Measurements from ENCODE around the gene NTF4. TPM values are rescaled to one million over a fixed set of nuclear protein-coding genes. Genes with fewer than 3 reads are reported as not detected.
A peak's percentile ranks its signal among the peaks of the same experiment; 100 is the strongest.

NTF4 gene
- total and polyA plus RNA-seq, 2 of the 13 experiments (the other 11 are each of a cell fraction or from before 2014, with no cell fraction given) = not detected

GRCh38 chr19:49014123-49014869, 50.3 kb downstream of the NTF4 start:
- Histone ChIP-seq H3K4me3 (replicated peaks in 1 of 3; ENCODE audit: insufficient read depth in 1 of 3, low read depth in 2 of 3, low read length in 3 of 3) (no peak overlapping the region), H3K27me3 (ENCODE audit: control insufficient read depth in 1 of 2, insufficient read depth in 2 of 2, low read length in 2 of 2) (peaks cover 0 to 3% of the 10 kb centered on the region in 2 experiments; a peak in 1 of 5 replicates), H3K4me2 (ENCODE audit: low read depth, low read length) (no peak overlapping the region), H4K20me1 (ENCODE audit: insufficient read depth, low read length) (no peaks in the 10 kb centered on the region), H3K36me3 (replicated peaks in 1 of 2; ENCODE audit: control insufficient read depth in 1 of 2, insufficient read depth in 2 of 2, low read length in 2 of 2) (peaks cover 9 to 50% of the 10 kb centered on the region in 2 experiments; a peak in 4 of 5 replicates), H3K9me3 (ENCODE audit: low read length) (no peaks in the 10 kb centered on the region), H3K9ac (ENCODE audit: insufficient read depth, low read depth, low read length) (no peak overlapping the region), H2AFZ (ENCODE audit: low read length) (no peak overlapping the region), H3K4me1 (ENCODE audit: insufficient read depth, low read length) (peaks cover 16% of the 10 kb centered on the region), H3K79me2 (ENCODE audit: insufficient read depth, low read length) (no peaks in the 10 kb centered on the region), H3K27ac (ENCODE audit: extremely low read length, insufficient read depth, low read length) (no peak overlapping the region)
- DNase-seq (ENCODE audit: low spot score) = no peak
- intact Hi-C loops (cut with micrococcal nuclease; ENCODE audit: unreplicated experiment) = no loop called here
- ATAC-seq = no peak
- ChIA-PET CTCF (ENCODE audit: low intra/inter-chr PET ratio, low total read pairs) (no interaction called here), POLR2A (no interaction called here)
- no peak for FAIRE-seq
- WGBS (ENCODE audit: low lambda C conversion rate) = 98% methylated on average over 29 of the region's 32 CpGs
- BruUV-seq (replicated peaks) = no TSS peak
- 0 out of 2 replicates have a peak, but pooled peaks have one; percentile 14 for TF ChIP-seq POLR2G (IDR thresholded peaks at IDR 0.05; ENCODE audit: low read depth, low read length)
- TF ChIP-seq AGO2 (optimal IDR thresholded peaks at IDR 0.05; ENCODE audit: low read depth, low read length) = peak; percentile 53
- no peak for TF ChIP-seq YY1 (IDR thresholded peaks at IDR 0.05; ENCODE audit: insufficient read depth, insufficient replicate concordance, low read depth, low read length)
- peak; percentile 50; the same call in 1 of the 2 replicates for TF ChIP-seq CREB1 (IDR thresholded peaks at IDR 0.05)
- TF ChIP-seq CREB1 (CRISPR knock-in tag; IDR thresholded peaks at IDR 0.05) = no peak
- peak; percentile 62; the same call in 1 of the 2 replicates for TF ChIP-seq ATF7 (IDR thresholded peaks at IDR 0.05)
- no peak for TF ChIP-seq ATF7 (CRISPR knock-in tag; IDR thresholded peaks at IDR 0.05)
- in situ Hi-C loops (cut with HindIII; ENCODE audit: extremely low pct_ligation_motif_present, low pct_unique_long_range_greater_than_20kb) = no loop called here

- H2AFZ ChIP-seq (ENCODE audit: low read length) = no peak overlapping the region
- H3K79me2 ChIP-seq (ENCODE audit: insufficient read depth, low read length) = no peaks in the 10 kb centered on the region
- H3K27ac ChIP-seq (ENCODE audit: extremely low read length, insufficient read depth, low read length) = no peak overlapping the region
- intact Hi-C loops (cut with micrococcal nuclease; ENCODE audit: unreplicated experiment) (no loop called here), in situ Hi-C loops (cut with HindIII; ENCODE audit: extremely low pct_ligation_motif_present, low pct_unique_long_range_greater_than_20kb) (no loop called here)
- no peaks in the 10 kb centered on the region for H4K20me1 ChIP-seq (ENCODE audit: insufficient read depth, low read length)
- H3K4me1 ChIP-seq (ENCODE audit: insufficient read depth, low read length) = no peaks in the 10 kb centered on the region
- H3K36me3 ChIP-seq (replicated peaks in 1 of 2; ENCODE audit: control insufficient read depth in 1 of 2, insufficient read depth in 2 of 2, low read length in 2 of 2) = peaks cover 18 to 64% of the 10 kb centered on the region in 2 experiments; a peak in 4 of 5 replicates
- no peak overlapping the region for H3K4me3 ChIP-seq (replicated peaks in 1 of 3; ENCODE audit: insufficient read depth in 1 of 3, low read depth in 2 of 3, low read length in 3 of 3)
- H3K27me3 ChIP-seq (ENCODE audit: control insufficient read depth in 1 of 2, insufficient read depth in 2 of 2, low read length in 2 of 2) = no peaks in the 10 kb centered on the region
- H3K9me3 ChIP-seq (ENCODE audit: low read length) = no peaks in the 10 kb centered on the region
- WGBS (ENCODE audit: low lambda C conversion rate) = 88% methylated on average over 14 of the region's 17 CpGs
- DNase-seq (ENCODE audit: low spot score) (no peak), ATAC-seq (no peak), FAIRE-seq (no peak)
- POLR2A ChIA-PET = no interaction called here
- no TSS peak for BruUV-seq (replicated peaks)
- no peak overlapping the region for H3K9ac ChIP-seq (ENCODE audit: insufficient read depth, low read depth, low read length)
- no peak overlapping the region for H3K4me2 ChIP-seq (ENCODE audit: low read depth, low read length)
- CTCF ChIA-PET (ENCODE audit: low intra/inter-chr PET ratio, low total read pairs) = no interaction called here
- TF ChIP-seq ZFX (CRISPR knock-in tag; IDR thresholded peaks at IDR 0.05; ENCODE audit: low read depth) (no peak), ZNF234 (CRISPR knock-in tag; conservative IDR thresholded peaks at IDR 0.05) (no peak), ZNF574 (CRISPR knock-in tag; IDR thresholded peaks at IDR 0.05) (no peak), DZIP1 (CRISPR knock-in tag; IDR thresholded peaks at IDR 0.05) (no peak), HOXA3 (CRISPR knock-in tag; IDR thresholded peaks at IDR 0.05) (no peak)
Measured at GRCh38 chr19:49011194-49011593, 53.4 kb downstream of the NTF4 start.

All from HepG2 (cell line).